Endothelial cell of hepatic sinusoid (primary cell): Measurements from ENCODE around the gene ABHD16A.

Source experiments
- in situ Hi-C: cut with HindIII; loops from 2 replicates; pipeline ENCODE4 v1.10.0; 2017; ENCODE audit warnings: low sequenced_read_pairs

The ABHD16A gene

DNA sequence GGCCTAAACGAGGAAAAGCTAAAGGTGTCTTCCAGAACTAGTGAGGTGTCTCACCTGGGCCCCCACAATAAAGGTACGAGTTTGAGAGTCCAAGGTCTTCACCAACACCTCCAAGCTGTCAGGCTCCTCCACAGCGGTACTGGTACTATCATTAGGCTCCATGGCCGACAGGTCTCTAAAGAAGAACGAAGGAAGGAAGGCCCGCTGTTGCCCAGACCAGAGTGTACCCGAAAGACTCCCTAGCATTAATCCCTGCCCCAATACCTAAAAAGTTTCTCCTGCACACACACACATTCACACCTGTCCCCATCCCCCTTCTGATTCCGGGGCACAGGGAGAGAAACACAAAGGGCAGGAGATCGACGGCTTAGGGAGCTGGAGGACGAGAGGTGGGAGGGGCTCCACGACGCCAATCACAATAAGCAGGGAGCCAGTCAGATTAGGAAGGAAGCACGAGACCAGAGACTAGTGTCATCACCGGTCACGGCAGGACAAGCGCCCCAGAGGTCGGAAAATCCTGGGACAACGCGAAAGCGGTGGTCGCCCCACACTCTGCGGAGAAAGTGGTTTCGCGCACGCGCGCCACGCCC, 51.4 kb downstream of the ABHD16A start:
- in situ Hi-C loops: no loop called here

DNA sequence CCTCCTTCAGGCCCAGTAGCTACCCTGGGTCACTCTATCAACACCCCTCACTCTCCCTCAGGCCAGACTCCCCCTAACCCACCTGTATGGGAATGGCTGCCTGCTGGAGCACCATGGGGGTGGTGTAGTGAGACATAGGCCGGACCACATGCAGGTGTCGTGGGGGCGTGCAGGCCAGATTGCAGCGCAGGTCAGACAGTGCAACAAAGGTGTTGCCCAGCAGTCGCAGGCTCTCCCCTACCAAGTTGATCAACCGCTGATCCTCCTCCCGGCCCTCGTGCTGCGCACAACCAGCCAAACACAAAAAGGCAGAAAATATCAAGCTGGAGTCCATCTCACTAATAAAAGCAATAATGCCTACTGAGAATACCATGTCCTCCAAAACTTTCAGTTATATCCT, 57.8 kb downstream of the ABHD16A start:
- in situ Hi-C loops: loop anchor here (5.0 kb wide), 2 partner anchors 67 to 192 kb away; no protein-coding TSS in a partner anchor

DNA sequence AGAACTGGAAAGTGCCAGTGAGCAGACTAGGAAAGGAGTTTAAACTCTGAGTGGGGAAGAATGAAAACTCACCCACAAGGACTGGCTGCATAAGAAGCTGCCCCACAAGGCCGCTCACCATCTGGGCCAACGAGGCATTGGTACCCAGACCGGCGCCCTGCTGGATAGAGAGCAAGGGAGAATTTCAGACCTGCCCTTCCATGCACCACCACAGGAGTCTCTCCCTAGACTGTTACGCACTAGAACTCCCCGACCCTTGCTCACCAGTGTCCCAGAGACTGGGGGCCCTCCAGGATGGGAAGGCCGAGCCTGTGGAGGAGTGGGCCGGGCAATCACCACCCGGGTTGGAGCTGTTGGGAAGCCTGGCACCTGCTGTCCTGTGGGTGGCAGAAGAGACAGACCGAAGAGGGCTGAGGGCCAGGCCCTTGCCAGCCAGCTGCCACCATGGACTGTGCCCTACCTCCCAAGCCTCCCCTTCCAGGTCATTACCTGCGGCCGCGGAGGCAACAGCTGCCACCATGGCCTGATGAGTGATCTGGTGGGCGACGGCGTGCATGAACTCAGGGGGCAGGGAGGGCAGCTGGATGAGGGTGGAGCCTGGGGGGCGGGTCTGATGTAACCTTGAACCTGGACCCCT, 59.2 kb downstream of the ABHD16A start:
- in situ Hi-C loops: no loop called here

DNA sequence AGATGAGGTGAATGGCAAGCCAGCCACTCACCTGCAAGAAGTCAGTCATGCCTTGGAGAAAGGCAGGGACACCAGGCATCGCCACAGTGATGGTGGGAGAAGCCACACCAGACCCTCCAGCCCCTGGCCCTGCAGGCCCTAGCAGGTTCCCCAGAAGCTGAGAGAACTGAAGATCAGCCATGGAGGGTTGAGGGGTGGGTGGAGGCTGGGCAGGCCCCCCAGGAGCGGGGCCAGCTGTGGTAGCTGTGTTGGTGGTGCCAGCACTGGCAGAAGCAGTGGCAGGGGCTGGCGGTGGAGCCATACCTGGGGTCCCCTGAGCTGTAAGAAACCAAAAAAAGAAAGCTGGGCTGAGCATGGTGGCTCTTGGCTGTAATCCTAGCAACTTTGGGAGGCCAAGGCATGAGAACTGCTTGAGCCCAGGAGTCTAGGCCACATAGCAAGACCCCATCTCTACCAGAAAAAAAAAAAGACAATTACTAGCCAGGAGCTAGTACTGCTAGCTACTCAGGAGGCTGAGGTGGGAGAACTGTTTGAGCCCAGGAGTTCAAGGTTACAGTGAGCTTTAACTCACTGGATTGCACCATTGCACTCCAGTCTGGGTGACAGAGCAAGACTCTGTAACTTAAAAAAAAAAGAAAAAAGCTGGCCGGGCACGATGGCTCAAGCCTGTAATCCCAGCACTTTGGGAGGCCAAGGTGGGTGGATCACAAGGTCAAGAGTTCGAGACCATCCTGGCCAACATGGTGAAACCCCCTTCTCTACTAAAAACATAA, 60.1 kb downstream of the ABHD16A start:
- in situ Hi-C loops: no loop called here

DNA sequence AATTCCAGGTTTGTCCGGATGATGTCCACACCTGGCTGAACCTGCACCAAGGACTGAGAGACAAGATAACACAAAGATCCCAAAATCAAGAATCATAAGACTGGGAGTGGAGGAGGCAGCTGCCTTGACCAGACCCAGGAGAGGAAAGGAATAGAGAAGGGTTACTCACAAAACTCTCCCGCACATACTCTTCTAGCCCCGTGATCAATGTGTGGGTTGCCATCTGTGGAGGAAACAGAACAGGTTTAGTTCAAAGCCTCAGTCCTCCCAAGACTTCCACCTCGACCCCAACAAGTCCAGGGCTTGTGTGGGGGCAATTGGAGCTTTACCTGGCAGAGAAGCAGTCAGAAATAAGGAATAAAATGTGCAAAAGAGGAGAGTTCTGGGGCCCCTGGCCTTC, 61.8 kb downstream of the ABHD16A start:
- in situ Hi-C loops: no loop called here

DNA sequence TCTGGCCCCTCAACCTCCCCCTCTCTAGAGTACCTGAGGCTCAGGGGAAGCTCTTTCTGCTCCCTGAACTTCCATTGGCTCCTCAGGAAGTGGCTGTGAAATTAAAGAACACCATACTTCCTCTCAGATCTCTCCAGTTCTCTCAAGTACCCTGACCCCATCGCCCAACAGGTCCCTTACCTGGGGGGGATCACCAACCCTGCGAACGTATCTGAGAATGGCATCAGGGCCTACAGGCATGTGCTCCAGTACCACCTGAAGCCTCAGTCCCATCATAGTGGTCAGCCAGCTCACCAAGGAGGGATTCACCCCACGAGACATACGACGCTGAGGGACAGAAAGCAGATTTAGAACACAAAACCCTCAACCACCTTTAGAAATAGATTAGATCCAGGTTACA, 62.5 kb downstream of the ABHD16A start:
- in situ Hi-C loops: no loop called here

DNA sequence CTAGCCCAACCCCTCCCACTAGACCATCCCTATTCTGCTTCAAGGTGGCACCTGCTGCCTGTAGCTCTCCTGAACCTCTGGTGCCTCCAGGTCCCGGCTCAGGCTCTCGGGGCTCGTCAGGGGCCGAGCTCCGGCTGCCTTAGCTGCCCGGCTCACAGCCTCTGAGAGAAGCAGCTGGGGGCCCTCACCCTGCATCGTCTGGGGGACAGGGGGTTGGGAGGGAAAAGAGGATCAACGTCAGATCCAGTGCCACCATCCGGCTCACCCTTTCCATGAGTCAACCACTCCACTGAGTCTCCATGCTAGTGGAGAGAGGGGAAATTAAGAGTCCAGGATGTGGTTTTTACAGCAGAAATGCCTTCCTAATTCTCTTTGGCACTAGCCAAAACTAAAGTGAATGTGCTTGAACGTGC, 63.7 kb downstream of the ABHD16A start:
- in situ Hi-C loops: no loop called here

DNA sequence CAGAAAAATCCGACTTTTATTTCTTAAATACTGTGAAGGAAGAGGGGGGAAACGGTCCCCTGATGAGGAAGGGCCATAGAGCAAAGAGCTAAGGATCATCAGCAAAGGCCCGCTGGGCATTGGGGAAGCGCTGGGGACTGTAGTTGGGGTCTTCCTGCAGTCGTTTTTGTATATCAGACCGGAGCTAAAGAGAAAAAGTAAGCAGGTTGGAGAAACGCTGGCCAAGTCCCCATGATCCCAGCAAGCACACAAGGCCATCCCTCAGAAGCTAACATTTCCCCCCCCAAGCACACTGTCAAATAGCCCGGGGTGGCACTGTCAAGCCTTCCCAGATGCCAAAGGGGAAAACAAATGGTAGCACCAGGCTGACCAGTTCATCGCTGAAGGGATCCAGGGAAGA, 64.1 kb downstream of the ABHD16A start:
- in situ Hi-C loops: no loop called here
